B cell (primary cell): ENCODE results near the gene OR2AT4. TPM values are rescaled to one million over a fixed set of nuclear protein-coding genes. Genes with fewer than 3 reads are reported as not detected.

Experiments
- ATAC-seq: fragments of 200-7000 bp; cut with Tn5 transposase; one replicate; pipeline ENCODE4 v1.10.0; 2021; ENCODE audit warnings: low read depth, mild to moderate bottlenecking, moderate number of reproducible peaks, moderate library complexity
- CTCF ChIA-PET: fragments of 350-600 bp; sonication (Branson Sonifier 250); formaldehyde crosslinking; loops from one replicate; lab custom pipeline; 2021; ENCODE audit warnings: antibody characterized with exemption, inconsistent platforms; lab: Charles Lee
- POLR2A ChIA-PET: fragments of 350-600 bp; sonication (Branson Sonifier 250); formaldehyde crosslinking; loops from one replicate; lab custom pipeline; 2021; ENCODE audit warnings: antibody characterized with exemption; lab: Charles Lee
- DNase-seq: peaks from one replicate; pipeline ENCODE4 v3.0.0; 2013
- H2AFZ ChIP-seq: 2 replicates; pipeline ENCODE4 v1.6.1; 2012; ENCODE audit warnings: mild to moderate bottlenecking, low read depth, low read length; ENCODE audit not compliant: insufficient read depth, poor library complexity, severe bottlenecking
- H3K27ac ChIP-seq, 2 donors: 1 replicate in 1 of 2; 2 replicates in 1 of 2; pipeline ENCODE4 v1.5.1; 2012 to 2013; ENCODE audit warnings: low read length in 2 of 2, mild to moderate bottlenecking in 2 of 2, moderate library complexity in 1 of 2
- H3K27me3 ChIP-seq, 4 experiments: fragments of 200-600 bp in 1 of 4; sonication (generic) in 1 of 4; replicated peaks in 1 of 4; 1 replicate in 2 of 4; 2 replicates in 2 of 4; pipeline versions ENCODE4 v1.6.1 to v1.7.0; 2013 to 2016; ENCODE audit warnings: low read length in 3 of 4, mild to moderate bottlenecking in 2 of 4, mixed read lengths in 1 of 4, moderate library complexity in 1 of 4; ENCODE audit not compliant: insufficient read depth in 4 of 4, control insufficient read depth in 3 of 4; ENCODE audit errors: control extremely low read depth in 1 of 4
- H3K36me3 ChIP-seq, 2 experiments: replicated peaks in 1 of 2; 1 replicate in 1 of 2; 2 replicates in 1 of 2; pipeline versions ENCODE4 v1.6.1 to v1.7.1; 2013; ENCODE audit warnings: low read length in 1 of 2; ENCODE audit not compliant: insufficient read depth in 2 of 2, control insufficient read depth in 1 of 2; ENCODE audit errors: control extremely low read depth in 1 of 2, extremely low read depth in 1 of 2
- H3K4me1 ChIP-seq, 2 donors: fragments of 200-600 bp in 1 of 2; sonication (generic) in 1 of 2; 1 replicate in 1 of 2; 2 replicates in 1 of 2; pipeline versions ENCODE4 v1.5.1 to v1.6.1; 2013 to 2017; ENCODE audit warnings: low read length in 2 of 2; ENCODE audit not compliant: control insufficient read depth in 2 of 2, insufficient read depth in 2 of 2
- H3K4me2 ChIP-seq: replicated peaks from 2 replicates; pipeline ENCODE3; 2012; ENCODE audit warnings: mild to moderate bottlenecking, low read depth, low read length; ENCODE audit not compliant: poor library complexity, severe bottlenecking
- H3K4me3 ChIP-seq, 5 experiments: fragments of 200-600 bp in 1 of 5; sonication (generic) in 1 of 5; 1 replicate in 3 of 5; 2 replicates in 2 of 5; pipeline versions ENCODE4 v1.5.1 to v1.7.0; 2011 to 2016; ENCODE audit warnings: low read length in 4 of 5, mild to moderate bottlenecking in 4 of 5, low read depth in 2 of 5, control low read depth in 1 of 5, moderate library complexity in 1 of 5; ENCODE audit not compliant: insufficient read depth in 1 of 5; ENCODE audit errors: control extremely low read depth in 1 of 5, extremely low read depth in 1 of 5
- H3K79me2 ChIP-seq: fragments of 200-600 bp; sonication (generic); one replicate; pipeline ENCODE4 v1.6.0; 2016; ENCODE audit warnings: low read length; ENCODE audit not compliant: control insufficient read depth, insufficient read depth
- H3K9ac ChIP-seq: fragments of 200-600 bp; sonication (generic); 2 replicates; pipeline ENCODE4 v1.6.1; 2017; ENCODE audit warnings: mild to moderate bottlenecking, low read length, moderate library complexity
- H3K9me3 ChIP-seq, 3 donors: one replicate each; pipeline versions ENCODE4 v1.6.1 to v1.7.1; 2013; ENCODE audit warnings: low read length in 2 of 3; ENCODE audit not compliant: control insufficient read depth in 2 of 3, insufficient read depth in 1 of 3; ENCODE audit errors: control extremely low read depth in 1 of 3
- H4K20me1 ChIP-seq: 2 replicates; pipeline ENCODE4 v1.6.0; 2012; ENCODE audit warnings: mild to moderate bottlenecking, low read length; ENCODE audit not compliant: insufficient read depth, control insufficient read depth, poor library complexity, severe bottlenecking
- H3K27ac Mint-ChIP-seq: one replicate; pipeline ENCODE4 v1.8.0; 2021; ENCODE audit warnings: mixed read lengths
- H3K27me3 Mint-ChIP-seq: one replicate; pipeline ENCODE4 v1.8.0; 2021; ENCODE audit warnings: mixed read lengths
- H3K4me1 Mint-ChIP-seq: one replicate; pipeline ENCODE4 v1.8.0; 2021; ENCODE audit warnings: mixed read lengths
- H3K4me3 Mint-ChIP-seq: one replicate; pipeline ENCODE4 v1.8.0; 2021; ENCODE audit warnings: mixed read lengths
- H3K9me3 Mint-ChIP-seq: one replicate; pipeline ENCODE4 v1.8.0; 2022; ENCODE audit warnings: mixed read lengths; ENCODE audit not compliant: insufficient read depth
- EZH2 ChIP-seq: IDR thresholded peaks from 2 replicates; pipeline ENCODE4 v1.6.1; 2012; ENCODE audit warnings: borderline replicate concordance, low read depth, mild to moderate bottlenecking, moderate library complexity, low read length; ENCODE audit not compliant: insufficient read depth, poor library complexity, severe bottlenecking
- WGBS: methylation state at CpG from one replicate; pipeline ENCODE4 v1.1.5; 2013; ENCODE audit warnings: missing lambda C conversion rate; ENCODE audit not compliant: insufficient coverage; 5-methylcytosine and 5-hydroxymethylcytosine counted together
- intact Hi-C: fragments of 100-400 bp; cut with micrococcal nuclease; formaldehyde crosslinking; loops from one replicate; pipeline ENCODE4 v1.10.0; 2022
- polyA plus RNA-seq: library from polyadenylated mRNA; depleted of rRNA; stranded (reverse); fragments of >200 nt; gene quantifications from 2 replicates; pipeline ENCODE4 v1.2.3, GENCODE V29; 2012
- total RNA-seq, 2 donors: library from RNA; stranded (reverse); fragments of 120-200 nt in 1 of 2; gene quantifications; 1 replicate in 1 of 2; 2 replicates in 1 of 2; pipeline versions ENCODE4 v1.2.3 to v1.2.4, GENCODE V29; 2013 to 2022
- TF ChIP-seq, protein P1 (sequence below): fragments of 200-600 bp; IDR thresholded peaks from one replicate; pipeline ENCODE4 v1.8.0; 2022; ENCODE audit warnings: antibody characterized with exemption, mild to moderate bottlenecking

The OR2AT4 gene
- total and polyA plus RNA-seq, 2 donors (not counting 1 experiment from before 2014, with no cell fraction given), result not detected

DNA sequence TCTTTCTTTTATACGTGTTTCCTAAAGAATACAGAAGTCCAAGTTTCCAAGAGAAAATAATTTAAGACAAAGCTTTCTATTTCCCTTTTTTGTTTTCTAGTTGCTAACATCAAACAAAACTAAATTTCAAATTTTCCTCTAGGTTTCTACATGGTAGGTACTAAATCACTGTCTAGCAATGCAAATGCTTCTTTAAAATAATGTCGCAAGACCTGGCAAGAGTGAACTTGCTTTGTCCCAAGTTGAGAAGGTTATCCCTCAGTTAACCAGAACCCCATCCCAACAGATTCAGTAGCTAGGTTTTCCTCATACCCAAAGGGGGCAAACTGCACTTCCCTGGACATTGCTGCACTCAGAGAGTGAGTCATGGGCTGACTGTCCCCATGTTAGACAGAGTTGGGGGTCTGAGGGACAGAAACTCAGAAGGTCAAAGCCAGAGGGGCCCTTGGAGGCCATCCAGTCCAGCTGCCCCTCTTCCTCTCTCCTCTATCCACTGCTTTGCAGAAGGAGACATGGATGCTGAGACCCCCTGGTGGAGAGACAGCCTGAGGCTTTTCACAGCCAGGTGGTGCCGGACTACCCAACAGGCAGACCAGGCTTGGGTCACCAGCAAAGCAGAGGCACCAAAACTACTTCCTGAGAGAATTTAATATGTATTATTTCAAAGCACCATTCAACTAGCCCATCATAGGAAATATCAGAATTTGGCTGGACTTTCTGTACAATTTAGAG is 23.1 kb downstream of the OR2AT4 start:
- H3K4me3 Mint-ChIP-seq, result no peak overlapping the region
- DNase-seq, result no peak
- Histone ChIP-seq H3K9ac (no peak overlapping the region), H2AFZ (no peak overlapping the region), H3K4me2 (no peak overlapping the region), H3K27me3 (peaks cover 0 to 8% (median 1%) of the 10 kb centered on the region in 4 experiments), H3K79me2 (no peaks in the 10 kb centered on the region), H4K20me1 (no peaks in the 10 kb centered on the region), H3K36me3 (no peaks in the 10 kb centered on the region), H3K9me3 (no peaks in the 10 kb centered on the region), H3K4me3 (no peak overlapping the region), H3K4me1 (no peaks in the 10 kb centered on the region), H3K27ac (no peak overlapping the region)
- WGBS, result 100% methylated on average over 1 of the region's 3 CpGs
- no peaks in the 10 kb centered on the region for H3K4me1 Mint-ChIP-seq
- peaks cover 48% of the 10 kb centered on the region for H3K27me3 Mint-ChIP-seq
- POLR2A ChIA-PET, result no interaction called here
- no peak for ATAC-seq
- CTCF ChIA-PET, result interaction anchor here (1.2 kb wide), 1 partner anchor 51 kb away, joined by 3 read pairs; no protein-coding TSS in a partner anchor
- intact Hi-C loops, result no loop called here
- TF ChIP-seq EZH2, result no peak
- TF ChIP-seq, protein P1, sequence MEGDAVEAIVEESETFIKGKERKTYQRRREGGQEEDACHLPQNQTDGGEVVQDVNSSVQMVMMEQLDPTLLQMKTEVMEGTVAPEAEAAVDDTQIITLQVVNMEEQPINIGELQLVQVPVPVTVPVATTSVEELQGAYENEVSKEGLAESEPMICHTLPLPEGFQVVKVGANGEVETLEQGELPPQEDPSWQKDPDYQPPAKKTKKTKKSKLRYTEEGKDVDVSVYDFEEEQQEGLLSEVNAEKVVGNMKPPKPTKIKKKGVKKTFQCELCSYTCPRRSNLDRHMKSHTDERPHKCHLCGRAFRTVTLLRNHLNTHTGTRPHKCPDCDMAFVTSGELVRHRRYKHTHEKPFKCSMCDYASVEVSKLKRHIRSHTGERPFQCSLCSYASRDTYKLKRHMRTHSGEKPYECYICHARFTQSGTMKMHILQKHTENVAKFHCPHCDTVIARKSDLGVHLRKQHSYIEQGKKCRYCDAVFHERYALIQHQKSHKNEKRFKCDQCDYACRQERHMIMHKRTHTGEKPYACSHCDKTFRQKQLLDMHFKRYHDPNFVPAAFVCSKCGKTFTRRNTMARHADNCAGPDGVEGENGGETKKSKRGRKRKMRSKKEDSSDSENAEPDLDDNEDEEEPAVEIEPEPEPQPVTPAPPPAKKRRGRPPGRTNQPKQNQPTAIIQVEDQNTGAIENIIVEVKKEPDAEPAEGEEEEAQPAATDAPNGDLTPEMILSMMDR, result no peak
- no peak overlapping the region for H3K27ac Mint-ChIP-seq
- H3K9me3 Mint-ChIP-seq, result no peaks in the 10 kb centered on the region

DNA sequence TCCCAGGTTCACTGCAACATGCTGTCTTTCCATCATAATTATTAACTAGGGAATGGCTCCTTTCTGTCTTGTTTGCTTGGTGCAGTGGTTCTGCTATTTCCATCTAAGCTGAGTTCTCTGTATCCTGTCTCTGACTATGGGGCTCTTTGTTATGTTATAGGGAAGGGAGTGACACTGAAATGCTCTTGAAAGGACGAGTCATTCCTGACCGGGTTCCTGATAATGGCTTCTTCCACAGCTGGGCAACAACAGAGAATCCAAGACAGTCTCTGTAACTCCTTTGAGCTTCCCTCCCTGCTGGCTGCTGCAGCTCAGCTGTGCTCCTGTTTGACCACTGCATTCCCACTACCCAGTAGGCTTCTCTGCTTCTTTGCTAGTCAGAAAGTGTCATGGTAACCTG is 24.1 kb downstream of the OR2AT4 start:
- peaks cover 0 to 8% (median 1%) of the 10 kb centered on the region in 4 experiments for H3K27me3 ChIP-seq
- CTCF ChIA-PET, result no interaction called here
- H3K79me2 ChIP-seq, result no peaks in the 10 kb centered on the region
- no peak overlapping the region for H3K9ac ChIP-seq
- H3K36me3 ChIP-seq, result no peaks in the 10 kb centered on the region
- no peak overlapping the region for H2AFZ ChIP-seq
- POLR2A ChIA-PET, result no interaction called here
- no peaks in the 10 kb centered on the region for H3K4me1 ChIP-seq
- intact Hi-C loops, result no loop called here
- Mint-ChIP-seq H3K27ac (no peak overlapping the region), H3K4me1 (no peaks in the 10 kb centered on the region), H3K27me3 (peaks cover 53% of the 10 kb centered on the region), H3K4me3 (no peak overlapping the region), H3K9me3 (no peaks in the 10 kb centered on the region)
- no peak for DNase-seq
- 32% methylated on average over 2 of the region's 2 CpGs for WGBS
- H3K4me2 ChIP-seq, result no peak overlapping the region
- no peak for ATAC-seq
- H4K20me1 ChIP-seq, result no peaks in the 10 kb centered on the region
- TF ChIP-seq EZH2, result no peak
- TF ChIP-seq, protein P1, result no peak
- H3K27ac ChIP-seq, result no peak overlapping the region
- H3K4me3 ChIP-seq, result no peak overlapping the region
- H3K9me3 ChIP-seq, result peaks cover 0 to 3% (median 0%) of the 10 kb centered on the region in 3 donors
